ENCODE measurements around the gene RBM33. TPM values are rescaled to one million over a fixed set of nuclear protein-coding genes. Genes with fewer than 3 reads are reported as not detected.

Gene RBM33
- total and polyA plus RNA-seq, 7 donors, result 11.6 to 49.3 (median 40.4) TPM

- TF ChIP-seq CTCF (IDR thresholded peaks at IDR 0.05), result no peak
- Histone ChIP-seq H3K27ac (no peak overlapping the region), H3K36me3 (ENCODE audit: insufficient read depth in 1 of 2, low read depth in 1 of 2) (peaks cover 0 to 10% of the 10 kb centered on the region in 2 donors), H3K4me1 (no peaks in the 10 kb centered on the region), H3K4me3 (no peak overlapping the region), H3K9me3 (no peaks in the 10 kb centered on the region), H3K27me3 (ENCODE audit: insufficient read depth in 3 of 3, low read length in 2 of 3) (no peaks in the 10 kb centered on the region)
- 79 to 94% (median 80%) methylated on average over 3 of the region's 3 CpGs for WGBS, 3 donors
- ATAC-seq (no peak), DNase-seq (no peak)
- intact Hi-C loops (cut with DNase I), result no loop called here
Observed at GRCh38 chr7:155635817-155636216, 8.6 kb upstream of the RBM33 start.

- Histone ChIP-seq H3K36me3 (ENCODE audit: insufficient read depth in 1 of 2, low read depth in 1 of 2) (peaks cover 5 to 23% of the 10 kb centered on the region in 2 donors), H3K27ac (no peak overlapping the region), H3K4me3 (no peak overlapping the region), H3K9me3 (no peaks in the 10 kb centered on the region), H3K4me1 (no peaks in the 10 kb centered on the region), H3K27me3 (ENCODE audit: insufficient read depth in 3 of 3, low read length in 2 of 3) (no peaks in the 10 kb centered on the region)
- DNase-seq (no peak), ATAC-seq (no peak)
- TF ChIP-seq CTCF (IDR thresholded peaks at IDR 0.05), result no peak
- intact Hi-C loops (cut with DNase I), result no loop called here
- WGBS, 3 donors, result 75 to 77% (median 77%) methylated on average over 4 of the region's 4 CpGs
Observed at GRCh38 chr7:155637155-155637554, 7.3 kb upstream of the RBM33 start.

- Histone ChIP-seq H3K36me3 (ENCODE audit: insufficient read depth in 1 of 2, low read depth in 1 of 2) (peaks cover 6 to 32% of the 10 kb centered on the region in 2 donors), H3K4me3 (no peak overlapping the region), H3K27ac (no peak overlapping the region), H3K4me1 (peaks cover 3% of the 10 kb centered on the region), H3K9me3 (no peaks in the 10 kb centered on the region), H3K27me3 (ENCODE audit: insufficient read depth in 3 of 3, low read length in 2 of 3) (no peaks in the 10 kb centered on the region)
- ATAC-seq, result no peak
- intact Hi-C loops (cut with DNase I), result no loop called here
- 81 to 89% (median 88%) methylated on average over 6 of the region's 6 CpGs for WGBS, 3 donors
- DNase-seq, result no peak
- TF ChIP-seq CTCF (IDR thresholded peaks at IDR 0.05), result no peak
Observed at GRCh38 chr7:155638366-155638765, 6.1 kb upstream of the RBM33 start.

GRCh38 chr7:155639958-155640520, 4.4 kb upstream of the RBM33 start:
- Histone ChIP-seq H3K36me3 (ENCODE audit: insufficient read depth in 1 of 2, low read depth in 1 of 2) (peaks cover 6 to 32% of the 10 kb centered on the region in 2 donors), H3K9me3 (no peaks in the 10 kb centered on the region), H3K4me1 (peaks cover 5% of the 10 kb centered on the region), H3K4me3 (no peak overlapping the region), H3K27ac (no peak overlapping the region), H3K27me3 (ENCODE audit: insufficient read depth in 3 of 3, low read length in 2 of 3) (no peaks in the 10 kb centered on the region)
- DNase-seq (no peak), ATAC-seq (no peak)
- WGBS, 3 donors, result 97 to 100% (median 98%) methylated on average over 1 of the region's 1 CpG
- intact Hi-C loops (cut with DNase I), result loop anchor here (5.0 to 10.0 kb wide), 2 partner anchors 43 to 95 kb away; no protein-coding TSS in a partner anchor
- no peak for TF ChIP-seq CTCF (IDR thresholded peaks at IDR 0.05)

GRCh38 chr7:155640629-155641028, 3.8 kb upstream of the RBM33 start:
- Histone ChIP-seq H3K4me3 (no peak overlapping the region), H3K9me3 (no peaks in the 10 kb centered on the region), H3K27me3 (ENCODE audit: insufficient read depth in 3 of 3, low read length in 2 of 3) (no peaks in the 10 kb centered on the region), H3K27ac (no peak overlapping the region), H3K4me1 (peaks cover 7% of the 10 kb centered on the region), H3K36me3 (ENCODE audit: insufficient read depth in 1 of 2, low read depth in 1 of 2) (peaks cover 6 to 32% of the 10 kb centered on the region in 2 donors)
- no peak for TF ChIP-seq CTCF (IDR thresholded peaks at IDR 0.05)
- DNase-seq, result no peak
- no peak for ATAC-seq
- intact Hi-C loops (cut with DNase I), result loop anchor here (5.0 to 10.0 kb wide), 2 partner anchors 43 to 94 kb away; no protein-coding TSS in a partner anchor
- 97 to 99% (median 99%) methylated on average over 4 of the region's 4 CpGs for WGBS, 3 donors
